GM19240 (cell line): ENCODE data around the gene EML6.

Experiments used
- DNase-seq: peaks from one replicate; pipeline ENCODE4 v3.0.0; 2011; ENCODE audit warnings: low spot score; ENCODE audit not compliant: insufficient read length

Gene EML6

GRCh38 chr2:54908591-54908990 lies 185.1 kb downstream of the EML6 start:
- no peak for DNase-seq

GRCh38 chr2:54909001-54909400 lies 185.5 kb downstream of the EML6 start:
- DNase-seq: no peak

- no peak for DNase-seq
Observed at GRCh38 chr2:54912305-54912704, 188.8 kb downstream of the EML6 start.

GRCh38 chr2:54912893-54913292 lies 189.4 kb downstream of the EML6 start:
- no peak for DNase-seq

GRCh38 chr2:54914637-54915036 lies 191.2 kb downstream of the EML6 start:
- no peak for DNase-seq

- DNase-seq: no peak
Observed at GRCh38 chr2:54915101-54915500, 191.6 kb downstream of the EML6 start.

- no peak for DNase-seq
Observed at GRCh38 chr2:54916637-54917036, 193.2 kb downstream of the EML6 start.

GRCh38 chr2:54918647-54919280 lies 195.3 kb downstream of the EML6 start:
- DNase-seq: no peak

- no peak for DNase-seq
Observed at GRCh38 chr2:54920660-54921059, 197.2 kb downstream of the EML6 start.

GRCh38 chr2:54924121-54924520 lies 200.7 kb downstream of the EML6 start:
- no peak for DNase-seq

- DNase-seq: no peak
Observed at GRCh38 chr2:54925022-54925421, 201.6 kb downstream of the EML6 start.

GRCh38 chr2:54927085-54927750 lies 203.8 kb downstream of the EML6 start:
- no peak for DNase-seq

- DNase-seq: no peak
Observed at GRCh38 chr2:54927751-54928615, 204.5 kb downstream of the EML6 start.

GRCh38 chr2:54928719-54929118 lies 205.3 kb downstream of the EML6 start:
- DNase-seq: no peak

GRCh38 chr2:54931473-54931872 lies 208.0 kb downstream of the EML6 start:
- no peak for DNase-seq

GRCh38 chr2:54935389-54935788 lies 211.9 kb downstream of the EML6 start:
- no peak for DNase-seq

- DNase-seq: no peak
Observed at GRCh38 chr2:54936766-54937165, 213.3 kb downstream of the EML6 start.

GRCh38 chr2:54939446-54940118 lies 216.1 kb downstream of the EML6 start:
- DNase-seq: no peak

- DNase-seq: no peak
Observed at GRCh38 chr2:54940723-54941122, 217.3 kb downstream of the EML6 start.

- DNase-seq: no peak
Observed at GRCh38 chr2:54941248-54941984, 218.0 kb downstream of the EML6 start.

- DNase-seq: no peak
Observed at GRCh38 chr2:54942373-54942772, 218.9 kb downstream of the EML6 start.
